Measurements from ENCODE around the gene ORMDL3. TPM values are rescaled to one million over a fixed set of nuclear protein-coding genes. Genes with fewer than 3 reads are reported as not detected.
"Not testable (repeated sequence)": the region's sequence is repeated elsewhere in the genome, so short reads cannot be mapped to it uniquely, and the experiment has no call there.

The ORMDL3 gene
- polyA plus RNA-seq, 12 donors, result 37.2 to 65.9 (median 42.6) TPM; not detected in 1

- DNase-seq, result no peak
Observed at GRCh38 chr17:39889200-39889599, 38.2 kb downstream of the ORMDL3 start.

- DNase-seq, result no peak
Observed at GRCh38 chr17:39887078-39887477, 40.3 kb downstream of the ORMDL3 start.

- DNase-seq, result not testable (repeated sequence)
Observed at GRCh38 chr17:39886102-39886501, 41.3 kb downstream of the ORMDL3 start.

- DNase-seq, result no peak
Observed at GRCh38 chr17:39872751-39873150, 54.6 kb downstream of the ORMDL3 start.

- no peak for DNase-seq
Observed at GRCh38 chr17:39871801-39872200, 55.6 kb downstream of the ORMDL3 start.

Other genes with a start within 250 kb of the ORMDL3 start
- gene PGAP3, start 239.5 kb downstream of the ORMDL3 start, polyA plus RNA-seq (ENCODE audit: insufficient read length in 12 of 12), result 10 to 100 TPM in 11 of 12 donors, not detected in 1; 13.7 to 25.3 (median 18.6) TPM
- 100 to 1,000 TPM in 11 of 12 donors, not detected in 1; 104 to 148 (median 128) TPM for gene ERBB2, start 227.5 kb downstream of the ORMDL3 start, polyA plus RNA-seq (ENCODE audit: insufficient read length in 12 of 12)
- 10 to 100 TPM in 11 of 12 donors, not detected in 1; 14.8 to 23.6 (median 18.9) TPM for gene MIEN1, start 197.1 kb downstream of the ORMDL3 start, polyA plus RNA-seq (ENCODE audit: insufficient read length in 12 of 12)
- gene GRB7, start 189.7 kb downstream of the ORMDL3 start, polyA plus RNA-seq (ENCODE audit: insufficient read length in 12 of 12), result 1 to 10 TPM in 3 of 12 donors, under 1 TPM in 7, not detected in 2; 0.13 to 5.3 (median 0.48) TPM
- 1 to 10 TPM in 1 of 12 donors, under 1 TPM in 9, not detected in 2; 0.06 to 1.5 (median 0.25) TPM for gene IKZF3, start 63.3 kb downstream of the ORMDL3 start, polyA plus RNA-seq (ENCODE audit: insufficient read length in 12 of 12)
- gene ZPBP2, start 59.4 kb downstream of the ORMDL3 start, polyA plus RNA-seq (ENCODE audit: insufficient read length in 12 of 12), result not detected
- 10 to 100 TPM in 5 of 12 donors, 1 to 10 TPM in 6, not detected in 1; 5.5 to 24.9 (median 9.6) TPM for gene GSDMB, start 9.0 kb downstream of the ORMDL3 start, polyA plus RNA-seq (ENCODE audit: insufficient read length in 12 of 12)
- under 1 TPM in 1 of 12 donors, not detected in 11; 0.19 TPM for gene LRRC3C, start 131 bp upstream of the ORMDL3 start, polyA plus RNA-seq (ENCODE audit: insufficient read length in 12 of 12)
- gene GSDMA, start 35.4 kb upstream of the ORMDL3 start, polyA plus RNA-seq (ENCODE audit: insufficient read length in 12 of 12), result under 1 TPM in 10 of 12 donors, not detected in 2; 0.08 to 0.19 (median 0.14) TPM
- gene PSMD3, start 53.2 kb upstream of the ORMDL3 start, polyA plus RNA-seq (ENCODE audit: insufficient read length in 12 of 12), result 100 to 1,000 TPM in 1 of 12 donors, 10 to 100 TPM in 10, not detected in 1; 59.7 to 102 (median 83.6) TPM
- under 1 TPM in 6 of 12 donors, not detected in 6; 0.15 to 0.28 (median 0.23) TPM for gene CSF3, start 87.8 kb upstream of the ORMDL3 start, polyA plus RNA-seq (ENCODE audit: insufficient read length in 12 of 12)
- 100 to 1,000 TPM in 1 of 12 donors, 10 to 100 TPM in 10, not detected in 1; 52.6 to 127 (median 70.7) TPM for gene MED24, start 126.8 kb upstream of the ORMDL3 start, polyA plus RNA-seq (ENCODE audit: insufficient read length in 12 of 12)
- gene THRA, start 135.4 kb upstream of the ORMDL3 start, polyA plus RNA-seq (ENCODE audit: insufficient read length in 12 of 12), result 10 to 100 TPM in 11 of 12 donors, not detected in 1; 50.5 to 83.8 (median 63.6) TPM
- gene NR1D1, start 173.0 kb upstream of the ORMDL3 start, polyA plus RNA-seq (ENCODE audit: insufficient read length in 12 of 12), result 10 to 100 TPM in 1 of 12 donors, 1 to 10 TPM in 9, not detected in 2; 1.7 to 12.3 (median 3.4) TPM
- gene MSL1, start 194.4 kb upstream of the ORMDL3 start, polyA plus RNA-seq (ENCODE audit: insufficient read length in 12 of 12), result 100 to 1,000 TPM in 10 of 12 donors, 10 to 100 TPM in 1, not detected in 1; 95.6 to 172 (median 129) TPM
- 100 to 1,000 TPM in 1 of 12 donors, 10 to 100 TPM in 10, not detected in 1; 54.5 to 130 (median 62.1) TPM for gene CASC3, start 212.9 kb upstream of the ORMDL3 start, polyA plus RNA-seq (ENCODE audit: insufficient read length in 12 of 12)
- gene RAPGEFL1, start 249.9 kb upstream of the ORMDL3 start, polyA plus RNA-seq (ENCODE audit: insufficient read length in 12 of 12), result 10 to 100 TPM in 5 of 12 donors, 1 to 10 TPM in 6, not detected in 1; 4.4 to 25.8 (median 8.0) TPM

Measured in muscle of arm (tissue), 12 donors.